A549 (cell line): ENCODE results near the gene JDP2. TPM values are rescaled to one million over a fixed set of nuclear protein-coding genes. Genes with fewer than 3 reads are reported as not detected.

Experiments
- ATAC-seq, 2 experiments: fragments of 200-7000 bp in 1 of 2; fragments of >200 bp in 1 of 2; cut with Nextera tagmentation in 1 of 2; cut with Tn5 transposase in 1 of 2; 3 replicates each; pipeline versions ENCODE4 v1.8.0 to v1.9.1; 2018 to 2020; ENCODE audit warnings: mild to moderate bottlenecking in 1 of 2, moderate library complexity in 1 of 2
- CTCF ChIA-PET: fragments of 300-600 bp; sonication (Branson Sonifier 250); formaldehyde crosslinking; extraction: SDS; loops from one replicate; lab custom pipeline; 2021; ENCODE audit warnings: antibody characterized with exemption, inconsistent platforms; lab: Yijun Ruan, JAX
- POLR2A ChIA-PET: fragments of 350-600 bp; formaldehyde crosslinking; extraction: SDS; loops from one replicate; lab custom pipeline; 2021; ENCODE audit warnings: antibody characterized with exemption, inconsistent platforms; lab: Yijun Ruan, JAX
- DNase-seq, 2 experiments: peaks; one replicate each; pipeline versions ENCODE4 v3.0.0 to v3.0.0-alpha.2; 2011 to 2016; ENCODE audit warnings: low read depth in 1 of 2, low spot score in 1 of 2
- FAIRE-seq: peaks from 2 replicates; lab custom pipeline; 2011; peaks lifted over from hg19 to GRCh38; lab: Jason Lieb, UNC
- H3K27ac ChIP-seq, 2 experiments: fragments of >200 bp; sonication (Bioruptor Twin); formaldehyde crosslinking; 3 replicates each; pipeline ENCODE4 v1.5.1; 2016 to 2017
- H3K4me1 ChIP-seq: fragments of >200 bp; sonication (Bioruptor Twin); formaldehyde crosslinking; 3 replicates; pipeline ENCODE4 v1.6.1; 2016
- H3K4me2 ChIP-seq: fragments of >200 bp; sonication (Bioruptor Twin); formaldehyde crosslinking; 3 replicates; pipeline ENCODE4 v1.6.1; 2016
- H3K4me3 ChIP-seq: fragments of >200 bp; sonication (Bioruptor Twin); formaldehyde crosslinking; 3 replicates; pipeline ENCODE4 v1.5.1; 2016
- H3K9me3 ChIP-seq: fragments of >200 bp; sonication (Bioruptor Twin); formaldehyde crosslinking; 3 replicates; pipeline ENCODE4 v1.6.1; 2016
- CBX8 ChIP-seq: fragments of 200-600 bp; sonication (generic); IDR thresholded peaks from 2 replicates; pipeline ENCODE4 v1.6.1; 2016
- CEBPB ChIP-seq, 2 experiments: fragments of >200 bp in 1 of 2; sonication (Bioruptor Twin) in 1 of 2; formaldehyde crosslinking in 1 of 2; IDR thresholded peaks; 2 replicates each; pipeline ENCODE4 v1.6.1; 2012 to 2016
- CHD4 ChIP-seq: fragments of 200-600 bp; sonication (generic); IDR thresholded peaks from 2 replicates; pipeline ENCODE4 v1.6.1; 2016; ENCODE audit warnings: antibody characterized with exemption, mild to moderate bottlenecking, borderline replicate concordance
- EHF ChIP-seq: fragments of 250-450 bp; sonication (Bioruptor Pico); IDR thresholded peaks from 2 replicates; pipeline ENCODE4 v1.5.0; 2020; ENCODE audit warnings: mild to moderate bottlenecking
- EP300 ChIP-seq, 2 experiments: fragments of >200 bp; sonication (Bioruptor Twin); formaldehyde crosslinking; IDR thresholded peaks; 2 replicates in 1 of 2; 3 replicates in 1 of 2; pipeline ENCODE4 v1.6.1; 2016 to 2017
- ESRRA ChIP-seq: fragments of 150-350 bp; IDR thresholded peaks from 2 replicates; pipeline ENCODE4 v1.6.1; 2014; ENCODE audit warnings: mild to moderate bottlenecking, low read length, borderline replicate concordance
- GATA3 ChIP-seq: IDR thresholded peaks from 2 replicates; pipeline ENCODE4 v1.6.1; 2012; ENCODE audit warnings: borderline replicate concordance
- HEYL ChIP-seq: fragments of 250-450 bp; sonication (Bioruptor Pico); IDR thresholded peaks from 2 replicates; pipeline ENCODE4 v1.8.0; 2021; ENCODE audit warnings: mild to moderate bottlenecking, moderate library complexity
- HOXA7 ChIP-seq: fragments of 250-450 bp; sonication (Bioruptor Pico); IDR thresholded peaks from 2 replicates; pipeline ENCODE4 v1.5.0; 2020; ENCODE audit warnings: mild to moderate bottlenecking, moderate library complexity
- HOXB13 ChIP-seq: fragments of 250-450 bp; sonication (Bioruptor Pico); IDR thresholded peaks from 2 replicates; pipeline ENCODE4 v1.5.0; 2020; ENCODE audit warnings: low read depth, mild to moderate bottlenecking, moderate library complexity
- JUN ChIP-seq, 2 experiments: fragments of >200 bp; sonication (Bioruptor Twin); formaldehyde crosslinking; IDR thresholded peaks; 2 replicates in 1 of 2; 3 replicates in 1 of 2; pipeline ENCODE4 v1.6.1; 2016 to 2017
- JUNB ChIP-seq: fragments of >200 bp; sonication (Bioruptor Twin); formaldehyde crosslinking; IDR thresholded peaks from 2 replicates; pipeline ENCODE4 v1.6.1; 2016
- KDM1A ChIP-seq: fragments of 200-600 bp; sonication (generic); IDR thresholded peaks from 2 replicates; pipeline ENCODE4 v1.6.1; 2016; ENCODE audit warnings: low read depth, mild to moderate bottlenecking
- KDM5A ChIP-seq: fragments of 200-600 bp; sonication (generic); IDR thresholded peaks from 2 replicates; pipeline ENCODE4 v1.6.1; 2016; ENCODE audit warnings: antibody characterized with exemption, mild to moderate bottlenecking
- MAFK ChIP-seq: fragments of 450-650 bp; IDR thresholded peaks from 2 replicates; pipeline ENCODE4 v1.6.1; 2014; ENCODE audit not compliant: partially characterized antibody
- MAX ChIP-seq: IDR thresholded peaks from 2 replicates; pipeline ENCODE4 v1.6.1; 2012
- MAZ ChIP-seq: fragments of 150-350 bp; IDR thresholded peaks from 2 replicates; pipeline ENCODE4 v1.6.1; 2014; ENCODE audit warnings: antibody characterized with exemption, low read depth, low read length, borderline replicate concordance
- MYC ChIP-seq: IDR thresholded peaks from 2 replicates; pipeline ENCODE4 v1.6.1; 2012; ENCODE audit warnings: mild to moderate bottlenecking, inconsistent platforms, low read length, improper control_type of control experiment, borderline replicate concordance
- NFE2L2 ChIP-seq: fragments of 150-350 bp; conservative IDR thresholded peaks from 2 replicates; pipeline ENCODE4 v1.6.1; 2014; ENCODE audit warnings: low read length
- NPAS2 ChIP-seq: fragments of 250-450 bp; sonication (Bioruptor Pico); IDR thresholded peaks from 2 replicates; pipeline ENCODE4 v1.8.0; 2022; ENCODE audit warnings: mild to moderate bottlenecking, moderate library complexity, borderline replicate concordance
- PHF8 ChIP-seq: fragments of 200-600 bp; sonication (generic); IDR thresholded peaks from 2 replicates; pipeline ENCODE4 v1.6.1; 2016; ENCODE audit warnings: low read depth, mild to moderate bottlenecking, antibody characterized with exemption, moderate library complexity, borderline replicate concordance
- POLR2A ChIP-seq: IDR thresholded peaks from 2 replicates; pipeline ENCODE4 v1.6.1; 2012; ENCODE audit warnings: mild to moderate bottlenecking, low read length
- RFX5 ChIP-seq: fragments of 450-650 bp; IDR thresholded peaks from 2 replicates; pipeline ENCODE4 v1.7.1; 2014; ENCODE audit warnings: antibody characterized with exemption, mild to moderate bottlenecking, moderate library complexity
- RNF2 ChIP-seq: fragments of 200-600 bp; sonication (generic); IDR thresholded peaks from 2 replicates; pipeline ENCODE4 v1.6.1; 2016; ENCODE audit warnings: low read depth, mild to moderate bottlenecking, antibody characterized with exemption, moderate library complexity, borderline replicate concordance
- TP53 ChIP-seq: fragments of 250-450 bp; sonication (Bioruptor Pico); IDR thresholded peaks from 2 replicates; pipeline ENCODE4 v1.5.0; 2021; ENCODE audit warnings: mild to moderate bottlenecking, moderate library complexity
- USF2 ChIP-seq: fragments of 450-650 bp; IDR thresholded peaks from 2 replicates; pipeline ENCODE4 v1.6.1; 2014; ENCODE audit warnings: antibody characterized with exemption
- ZNF302 ChIP-seq: fragments of 250-450 bp; sonication (Bioruptor Pico); IDR thresholded peaks from 2 replicates; pipeline ENCODE4 v1.9.0; 2021; ENCODE audit warnings: inconsistent platforms, mild to moderate bottlenecking, moderate library complexity
- WGBS: methylation state at CpG from one replicate; pipeline ENCODE4 v1.1.6; 2017; ENCODE audit errors: missing lambda C conversion rate; 5-methylcytosine and 5-hydroxymethylcytosine counted together
- polyA plus RNA-seq, 4 experiments: library from polyadenylated mRNA; depleted of rRNA in 3 of 4; stranded (reverse); fragments of >200 nt; fragmentation: RNase III in 1 of 4; extraction: RNeasy Plus Mini Kit Qiagen cat#74134 plus additional on column Dnase treatment in 1 of 4; gene quantifications; 2 replicates in 3 of 4; 3 replicates in 1 of 4; pipeline ENCODE4 v1.2.3, GENCODE V29; 2011 to 2017
- TF ChIP-seq, protein P1 (sequence below): fragments of 250-450 bp; sonication (Bioruptor Pico); IDR thresholded peaks from 2 replicates; pipeline ENCODE4 v1.5.0; 2020; ENCODE audit warnings: low read depth, mild to moderate bottlenecking, moderate library complexity
- TF ChIP-seq, protein P2 (sequence below): fragments of >200 bp; sonication (Bioruptor Twin); formaldehyde crosslinking; IDR thresholded peaks from 3 replicates; pipeline ENCODE4 v1.5.1; 2016

The JDP2 gene
- polyA plus RNA-seq, 2 of the 4 experiments (the other 2 are of a cell fraction), result 22.4 to 31.2 TPM

- 47% methylated on average over 5 of the region's 5 CpGs for WGBS
- no peak overlapping the region for H3K4me2 ChIP-seq
- H3K9me3 ChIP-seq, result peaks cover 17% of the 10 kb centered on the region
- TF ChIP-seq HOXA7 (CRISPR knock-in tag) (no peak), GATA3 (no peak), EP300 (IDR thresholded peaks at IDR 0.05) (no peak), JUN (IDR thresholded peaks at IDR 0.05) (no peak), MAX (no peak), PHF8 (no peak), NPAS2 (CRISPR knock-in tag) (no peak), RFX5 (no peak), KDM1A (no peak), USF2 (no peak), MYC (no peak), HOXB13 (CRISPR knock-in tag) (no peak)
- TF ChIP-seq, protein P1, sequence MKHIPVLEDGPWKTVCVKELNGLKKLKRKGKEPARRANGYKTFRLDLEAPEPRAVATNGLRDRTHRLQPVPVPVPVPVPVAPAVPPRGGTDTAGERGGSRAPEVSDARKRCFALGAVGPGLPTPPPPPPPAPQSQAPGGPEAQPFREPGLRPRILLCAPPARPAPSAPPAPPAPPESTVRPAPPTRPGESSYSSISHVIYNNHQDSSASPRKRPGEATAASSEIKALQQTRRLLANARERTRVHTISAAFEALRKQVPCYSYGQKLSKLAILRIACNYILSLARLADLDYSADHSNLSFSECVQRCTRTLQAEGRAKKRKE (CRISPR knock-in tag), result no peak
- FAIRE-seq (no peak), DNase-seq (no peak), ATAC-seq (no peak)
- peaks cover 14% of the 10 kb centered on the region for H3K4me1 ChIP-seq
- CTCF ChIA-PET, result interaction anchor here (0.6 to 1.5 kb wide), 4 partner anchors 11 to 1026 kb away, joined by 3 to 4 read pairs (median 3); no protein-coding TSS in a partner anchor
- POLR2A ChIA-PET, result no interaction called here
- no peak overlapping the region for H3K4me3 ChIP-seq
- no peak overlapping the region for H3K27ac ChIP-seq
These were observed 32.0 kb upstream of the JDP2 start for GRCh38 chr14:75395862-75396261.

GRCh38 chr14:75399321-75399720 is 28.5 kb upstream of the JDP2 start:
- ChIA-PET CTCF (interaction anchor here (0.6 kb wide), 1 partner anchor 9 kb away, joined by 3 read pairs; no protein-coding TSS in a partner anchor), POLR2A (no interaction called here)
- DNase-seq (no peak), FAIRE-seq (no peak), ATAC-seq (no peak)
- Histone ChIP-seq H3K4me2 (no peak overlapping the region), H3K4me1 (peaks cover 16% of the 10 kb centered on the region), H3K9me3 (peaks cover 17% of the 10 kb centered on the region), H3K27ac (0 out of 6 replicates have a peak overlapping the region, but pooled peaks of 1 of the 2 experiments have one; percentile 23), H3K4me3 (no peak overlapping the region)
- TF ChIP-seq CHD4 (no peak), MYC (no peak), RNF2 (no peak), TP53 (CRISPR knock-in tag) (no peak), MAFK (no peak), HOXB13 (CRISPR knock-in tag) (no peak), POLR2A (no peak), JUNB (no peak), MAZ (no peak), EHF (no peak), CBX8 (no peak), HEYL (CRISPR knock-in tag) (no peak), NFE2L2 (no peak), CEBPB (IDR thresholded peaks at IDR 0.05) (no peak), ESRRA (no peak), ZNF302 (no peak), KDM5A (no peak)
- TF ChIP-seq, protein P2, sequence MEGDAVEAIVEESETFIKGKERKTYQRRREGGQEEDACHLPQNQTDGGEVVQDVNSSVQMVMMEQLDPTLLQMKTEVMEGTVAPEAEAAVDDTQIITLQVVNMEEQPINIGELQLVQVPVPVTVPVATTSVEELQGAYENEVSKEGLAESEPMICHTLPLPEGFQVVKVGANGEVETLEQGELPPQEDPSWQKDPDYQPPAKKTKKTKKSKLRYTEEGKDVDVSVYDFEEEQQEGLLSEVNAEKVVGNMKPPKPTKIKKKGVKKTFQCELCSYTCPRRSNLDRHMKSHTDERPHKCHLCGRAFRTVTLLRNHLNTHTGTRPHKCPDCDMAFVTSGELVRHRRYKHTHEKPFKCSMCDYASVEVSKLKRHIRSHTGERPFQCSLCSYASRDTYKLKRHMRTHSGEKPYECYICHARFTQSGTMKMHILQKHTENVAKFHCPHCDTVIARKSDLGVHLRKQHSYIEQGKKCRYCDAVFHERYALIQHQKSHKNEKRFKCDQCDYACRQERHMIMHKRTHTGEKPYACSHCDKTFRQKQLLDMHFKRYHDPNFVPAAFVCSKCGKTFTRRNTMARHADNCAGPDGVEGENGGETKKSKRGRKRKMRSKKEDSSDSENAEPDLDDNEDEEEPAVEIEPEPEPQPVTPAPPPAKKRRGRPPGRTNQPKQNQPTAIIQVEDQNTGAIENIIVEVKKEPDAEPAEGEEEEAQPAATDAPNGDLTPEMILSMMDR, result no peak
- TF ChIP-seq, protein P1 (CRISPR knock-in tag), result no peak
- 46% methylated on average over 4 of the region's 4 CpGs for WGBS
